Measurements from ENCODE around the gene AHSG. TPM values are rescaled to one million over a fixed set of nuclear protein-coding genes. Genes with fewer than 3 reads are reported as not detected.

The AHSG gene
- total RNA-seq, 4 donors from 2014 or later, result 1.1 to 3.6 TPM; not detected in 2

GRCh38 chr3:186625600-186626042 is 12.8 kb downstream of the AHSG start:
- Histone ChIP-seq H3K4me1 (no peaks in the 10 kb centered on the region), H3K4me3 (no peak overlapping the region), H3K27ac (no peak overlapping the region), H3K36me3 (no peaks in the 10 kb centered on the region), H3K27me3 (no peaks in the 10 kb centered on the region), H3K9me3 (no peaks in the 10 kb centered on the region)
- no peak for TF ChIP-seq CTCF (IDR thresholded peaks at IDR 0.05 in 4 of 5, conservative IDR thresholded peaks at IDR 0.05 in 1 of 5)
- intact Hi-C loops (cut with DNase I; ENCODE audit: low total_unique reads), result no loop called here
- no peak for DNase-seq
- ATAC-seq, result no peak
- in situ Hi-C loops (cut with MboI; ENCODE audit: low sequenced_read_pairs in 4 of 4), result no loop called here

GRCh38 chr3:186626254-186626847 is 13.5 kb downstream of the AHSG start:
- intact Hi-C loops (cut with DNase I; ENCODE audit: low total_unique reads), result no loop called here
- no peaks in the 10 kb centered on the region for H3K27me3 ChIP-seq

GRCh38 chr3:186627852-186628414 is 15.1 kb downstream of the AHSG start:
- DNase-seq (no peak), ATAC-seq (no peak)
- no peak overlapping the region for H3K4me3 ChIP-seq
- TF ChIP-seq CTCF (IDR thresholded peaks at IDR 0.05 in 4 of 5, conservative IDR thresholded peaks at IDR 0.05 in 1 of 5) (no peak), POLR2A (IDR thresholded peaks at IDR 0.05) (no peak)
- no peaks in the 10 kb centered on the region for H3K36me3 ChIP-seq
- H3K9me3 ChIP-seq, result no peaks in the 10 kb centered on the region
- H3K4me1 ChIP-seq, result no peaks in the 10 kb centered on the region
- intact Hi-C loops (cut with DNase I; ENCODE audit: low total_unique reads), result no loop called here
- no peak overlapping the region for H3K27ac ChIP-seq
- H3K27me3 ChIP-seq, result no peaks in the 10 kb centered on the region
- in situ Hi-C loops (cut with MboI; ENCODE audit: low sequenced_read_pairs in 4 of 4), result no loop called here

More at GRCh38 chr3:186626254-186626847, 13.5 kb downstream of the AHSG start:
- no peak overlapping the region for H3K27ac ChIP-seq
- no peaks in the 10 kb centered on the region for H3K9me3 ChIP-seq
- no peaks in the 10 kb centered on the region for H3K36me3 ChIP-seq
- DNase-seq (no peak), ATAC-seq (no peak)
- H3K4me3 ChIP-seq, result no peak overlapping the region
- no peak for TF ChIP-seq POLR2A (IDR thresholded peaks at IDR 0.05)
- TF ChIP-seq CTCF (IDR thresholded peaks at IDR 0.05 in 4 of 5, conservative IDR thresholded peaks at IDR 0.05 in 1 of 5), result no peak
- in situ Hi-C loops (cut with MboI; ENCODE audit: low sequenced_read_pairs in 4 of 4), result no loop called here
- no peaks in the 10 kb centered on the region for H3K4me1 ChIP-seq

GRCh38 chr3:186628756-186629155 is 15.9 kb downstream of the AHSG start:
- in situ Hi-C loops (cut with MboI; ENCODE audit: low sequenced_read_pairs in 4 of 4), result no loop called here
- ATAC-seq, result no peak
- TF ChIP-seq CTCF (IDR thresholded peaks at IDR 0.05 in 4 of 5, conservative IDR thresholded peaks at IDR 0.05 in 1 of 5), result no peak
- no peak for TF ChIP-seq POLR2A (IDR thresholded peaks at IDR 0.05)
- DNase-seq, result no peak
- Histone ChIP-seq H3K27me3 (no peaks in the 10 kb centered on the region), H3K27ac (no peak overlapping the region), H3K4me3 (no peak overlapping the region), H3K9me3 (no peaks in the 10 kb centered on the region), H3K4me1 (no peaks in the 10 kb centered on the region), H3K36me3 (no peaks in the 10 kb centered on the region)
- intact Hi-C loops (cut with DNase I; ENCODE audit: low total_unique reads), result no loop called here

All from gastrocnemius medialis (tissue), 4 donors.